Lung microvascular endothelial cell (primary cell): ENCODE results near the gene PPP2R5B. TPM values are rescaled to one million over a fixed set of nuclear protein-coding genes. Genes with fewer than 3 reads are reported as not detected.

Experiments
- DNase-seq, 2 donors: peaks; one replicate each; pipeline versions ENCODE4 v3.0.0 to v3.0.0-alpha.2; 2010; ENCODE audit warnings: low read depth in 2 of 2
- total RNA-seq: library from RNA; depleted of rRNA; stranded (reverse); fragments of >200 nt; gene quantifications from 2 replicates; pipeline ENCODE4 v1.2.1, GENCODE V29; 2014

PPP2R5B gene
- 5.0 and 11.5 TPM in 2 replicates for total RNA-seq

DNA sequence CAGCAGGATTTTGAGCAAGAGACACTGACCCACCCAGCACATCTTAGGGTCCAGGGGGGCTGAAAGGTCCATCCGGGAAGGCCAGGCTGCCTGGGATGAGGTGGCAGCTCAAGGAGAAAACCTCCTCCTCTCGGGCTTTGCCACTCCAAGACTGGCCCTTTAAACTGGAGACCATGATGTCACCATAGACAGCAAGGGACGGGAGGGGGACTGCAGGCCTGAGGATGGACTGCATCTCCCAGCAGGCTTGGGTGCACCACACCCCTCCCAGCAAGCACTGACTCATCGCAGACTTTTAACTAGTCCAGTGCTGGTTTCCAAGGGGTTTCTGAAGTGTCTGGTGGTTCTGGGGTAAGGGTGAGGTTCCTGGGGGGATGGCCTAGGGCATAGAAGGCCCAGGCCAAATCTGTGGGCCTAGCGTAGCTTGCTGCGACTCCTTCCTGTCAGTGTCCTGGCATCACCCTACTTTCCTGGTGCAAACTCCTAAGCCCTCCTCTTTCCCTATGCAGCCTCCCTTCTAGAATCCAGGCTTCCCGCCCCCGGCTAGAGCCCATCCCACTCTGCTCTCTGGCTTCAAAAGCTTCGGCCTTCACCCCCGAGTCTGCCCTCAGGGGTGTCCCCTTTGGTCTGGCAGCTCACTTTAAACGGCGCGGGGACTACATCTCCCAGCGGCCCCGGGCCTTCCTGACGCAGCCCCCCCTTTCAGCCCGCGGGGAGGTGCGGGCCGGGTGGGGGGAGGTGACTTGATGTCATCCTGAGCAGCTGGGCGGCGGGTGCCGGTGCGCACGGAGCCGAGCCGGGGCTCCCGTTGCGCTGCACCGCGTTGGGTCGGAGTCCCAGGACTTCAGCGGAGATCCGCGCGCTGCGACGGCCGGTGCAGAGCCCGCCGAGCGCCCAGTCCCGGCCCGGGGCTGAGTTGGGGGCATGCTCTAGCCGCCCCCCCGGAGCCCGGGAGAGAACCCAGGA lies at the start of gene PPP2R5B:
Gene PPP2R5B, plus strand, starts transcription at position 746 of the 966 bp plus-strand sequence. CDS start 1,046 bp downstream, outside the sequence.
- DNase-seq = peak; percentile 90 to 95

DNA sequence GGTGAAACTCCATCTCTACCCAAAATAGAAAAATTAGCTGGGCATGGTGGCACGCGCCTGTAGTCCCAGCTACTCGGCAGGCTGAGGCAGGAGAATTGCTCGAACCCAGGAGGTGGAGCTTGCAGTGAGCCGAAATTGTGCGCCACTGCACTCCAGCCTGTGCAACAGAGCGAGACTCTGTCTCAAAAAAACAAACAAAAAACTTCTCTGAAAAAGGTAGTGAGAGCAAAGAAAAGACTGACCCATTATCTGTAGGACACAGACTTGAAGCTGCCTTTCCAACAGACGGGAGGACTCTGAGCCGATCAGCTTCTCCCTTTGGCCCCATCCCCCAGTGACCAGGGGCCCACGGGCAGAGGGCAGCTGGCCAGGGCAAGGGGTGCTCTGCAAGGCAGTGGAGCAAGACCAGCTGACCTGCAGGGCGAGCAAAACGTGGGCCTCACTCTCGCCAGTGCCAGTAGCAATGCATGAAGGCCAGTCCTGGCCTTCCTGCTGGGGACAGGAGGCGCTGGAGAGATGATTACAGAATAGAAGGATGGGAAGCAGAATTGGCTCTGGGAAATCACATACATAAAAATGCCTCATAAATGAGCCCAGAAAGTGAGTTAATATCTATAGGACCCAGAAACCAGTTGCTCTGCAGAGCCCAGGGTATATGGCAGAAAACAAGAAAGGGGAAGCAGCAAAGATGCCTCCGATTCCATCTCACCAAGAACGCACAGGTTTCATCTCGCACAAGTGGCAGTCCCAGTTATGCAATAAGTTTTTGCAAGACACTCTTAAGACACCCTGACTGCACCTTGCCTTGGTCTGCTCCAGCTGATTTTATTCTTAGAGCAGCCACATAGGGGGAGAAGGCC lies 48.9 kb upstream of the PPP2R5B start:
- DNase-seq = peak; percentile 30 to 39

DNA sequence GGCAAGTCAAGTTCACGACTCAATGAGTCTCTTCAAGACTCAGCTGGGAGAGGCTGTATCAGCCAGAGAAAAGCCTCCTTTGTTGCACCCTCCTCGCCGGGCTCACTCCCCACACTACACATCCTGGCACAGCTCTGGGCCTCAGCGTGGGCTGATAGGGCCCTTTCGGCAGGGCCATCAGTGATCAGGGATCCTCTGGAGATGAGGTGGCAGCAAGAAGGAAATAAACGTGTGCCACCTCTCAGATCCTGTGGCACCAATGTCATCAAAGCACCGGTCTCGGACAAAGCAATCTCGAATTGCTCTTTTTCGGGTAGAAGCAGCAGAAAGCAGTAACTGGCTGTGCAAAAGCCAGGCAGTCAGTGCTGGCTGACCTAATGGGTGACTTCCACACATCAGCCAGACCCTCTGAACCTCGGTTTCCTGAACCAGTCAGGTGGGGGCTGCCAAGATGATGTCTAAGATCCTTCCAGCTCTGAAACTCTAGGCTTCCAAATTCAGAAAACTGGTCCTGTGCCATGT lies 48.2 kb upstream of the PPP2R5B start:
- DNase-seq = no peak

DNA sequence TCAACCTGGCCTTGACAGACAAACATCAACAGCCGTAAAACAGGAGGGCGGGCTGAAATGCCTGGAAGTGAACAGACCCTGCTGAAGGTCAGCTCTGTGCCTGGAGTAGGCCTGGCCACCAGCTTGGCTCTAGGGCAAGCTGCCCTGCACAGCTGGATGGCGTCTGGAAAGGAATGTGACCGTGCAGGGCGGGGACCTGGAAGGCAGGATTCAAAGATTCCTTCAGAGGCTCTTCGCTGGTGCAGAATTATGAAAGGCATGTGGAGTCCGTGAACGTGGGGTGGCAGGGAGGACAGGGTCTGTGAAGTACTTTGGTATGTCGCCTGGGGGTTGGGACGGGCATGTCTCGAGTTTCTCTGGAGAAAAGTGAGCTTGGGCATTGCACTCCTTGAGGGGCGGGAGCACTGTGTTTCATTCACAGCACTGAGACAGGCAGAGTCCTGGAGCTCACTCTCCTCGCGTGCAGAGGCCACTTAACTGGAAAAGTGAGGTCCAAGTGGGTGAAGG lies 47.6 kb upstream of the PPP2R5B start:
- DNase-seq = peak in 1 of 2 donors; percentile 35

DNA sequence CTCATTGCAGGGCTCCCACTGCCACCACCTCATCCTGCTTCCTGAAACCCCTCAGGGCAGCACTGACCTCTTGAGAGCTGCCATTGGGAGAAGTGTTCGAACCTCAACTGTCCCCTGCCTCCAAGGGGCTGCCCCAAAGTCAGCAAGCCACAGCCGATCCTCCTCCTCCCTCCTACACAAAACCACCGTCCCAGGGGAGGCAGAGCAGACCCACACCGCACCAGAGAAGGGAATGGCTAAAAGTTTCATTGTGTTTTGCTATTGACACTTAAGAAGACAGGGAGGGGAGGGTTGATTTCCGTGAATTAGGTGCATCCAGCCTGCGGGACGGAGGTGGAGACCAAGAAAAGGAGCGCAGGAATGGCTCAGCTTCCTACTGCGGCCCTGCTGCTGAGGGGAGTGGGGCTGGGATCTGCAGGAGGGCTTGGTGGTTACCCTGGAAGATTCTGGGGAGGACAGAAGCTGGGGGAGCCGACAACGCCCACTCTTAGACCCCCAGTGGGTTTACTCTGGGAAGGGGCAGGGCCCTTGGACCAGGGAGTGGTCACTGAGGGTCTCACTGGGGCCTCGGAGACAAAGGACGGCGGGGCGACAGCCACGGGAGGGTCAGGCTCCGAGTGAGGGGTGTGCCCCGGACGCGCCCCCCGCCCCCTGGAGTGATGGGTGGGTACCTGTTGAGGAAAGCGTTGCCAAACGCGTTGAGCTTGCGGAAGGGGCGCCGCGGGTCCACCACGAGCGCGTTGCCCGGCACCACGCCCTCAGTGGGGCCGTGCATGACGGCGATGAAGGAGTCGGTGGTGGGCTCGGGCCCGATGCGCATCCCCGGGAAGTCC lies 46.9 kb upstream of the PPP2R5B start:
- peak in 1 of 2 donors; percentile 45 for DNase-seq

DNA sequence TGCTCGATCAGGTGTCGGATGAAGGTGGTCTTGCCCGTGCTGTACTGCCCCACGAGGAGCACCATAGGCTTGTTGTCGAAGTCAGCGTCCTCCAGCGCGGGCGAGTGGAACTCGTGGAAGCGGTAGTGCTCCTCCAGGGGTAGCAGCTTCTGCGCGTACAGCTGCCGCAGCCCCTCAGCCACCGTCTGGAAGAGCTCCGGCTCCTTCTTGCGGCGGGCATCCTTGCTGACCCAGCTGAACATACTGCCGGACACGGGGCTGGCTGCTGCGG lies 46.3 kb upstream of the PPP2R5B start:
- DNase-seq = no peak

DNA sequence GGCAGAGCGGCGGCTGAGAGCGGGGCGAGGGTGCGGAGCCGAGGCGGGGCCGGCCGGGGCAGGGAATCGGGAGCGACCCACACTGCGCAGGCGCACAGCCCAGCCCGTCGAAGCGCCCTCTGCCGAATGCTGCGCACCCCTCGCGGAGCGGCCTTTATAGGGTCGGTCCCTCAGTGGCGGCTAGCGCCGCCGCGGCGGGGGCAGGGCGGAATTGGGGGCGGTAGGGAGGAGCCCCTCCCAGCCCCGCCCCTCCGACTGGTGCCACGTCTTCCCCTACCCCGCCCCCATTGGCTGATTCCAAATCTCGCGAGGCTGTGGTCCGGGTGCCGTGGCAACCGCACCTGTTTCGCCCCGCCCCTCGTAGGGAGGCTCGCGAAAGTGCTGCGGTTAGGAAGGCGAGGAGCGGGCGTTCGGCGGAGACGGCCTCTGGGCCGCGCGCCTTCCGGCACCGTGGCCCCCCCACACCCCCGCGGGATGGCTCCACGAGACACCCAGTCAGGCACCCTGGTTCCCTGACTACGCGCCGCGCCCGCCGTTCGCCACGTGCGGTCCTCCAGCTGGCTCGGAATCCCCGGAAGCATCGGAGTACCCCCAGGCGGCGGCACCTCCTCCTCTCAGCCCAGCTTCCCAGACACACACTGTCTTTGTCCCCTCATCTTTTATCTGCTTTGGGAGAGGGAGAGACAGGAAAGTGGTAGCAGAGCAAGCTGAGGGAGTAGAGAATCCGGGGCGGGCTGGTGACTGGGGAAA lies 45.8 kb upstream of the PPP2R5B start, which contains the start of gene EHD1:
Gene EHD1, minus strand, starts transcription at position 128 of the 750 bp plus-strand sequence. CDS start 157 bp downstream, outside the sequence.
- peak; percentile 98 for DNase-seq

DNA sequence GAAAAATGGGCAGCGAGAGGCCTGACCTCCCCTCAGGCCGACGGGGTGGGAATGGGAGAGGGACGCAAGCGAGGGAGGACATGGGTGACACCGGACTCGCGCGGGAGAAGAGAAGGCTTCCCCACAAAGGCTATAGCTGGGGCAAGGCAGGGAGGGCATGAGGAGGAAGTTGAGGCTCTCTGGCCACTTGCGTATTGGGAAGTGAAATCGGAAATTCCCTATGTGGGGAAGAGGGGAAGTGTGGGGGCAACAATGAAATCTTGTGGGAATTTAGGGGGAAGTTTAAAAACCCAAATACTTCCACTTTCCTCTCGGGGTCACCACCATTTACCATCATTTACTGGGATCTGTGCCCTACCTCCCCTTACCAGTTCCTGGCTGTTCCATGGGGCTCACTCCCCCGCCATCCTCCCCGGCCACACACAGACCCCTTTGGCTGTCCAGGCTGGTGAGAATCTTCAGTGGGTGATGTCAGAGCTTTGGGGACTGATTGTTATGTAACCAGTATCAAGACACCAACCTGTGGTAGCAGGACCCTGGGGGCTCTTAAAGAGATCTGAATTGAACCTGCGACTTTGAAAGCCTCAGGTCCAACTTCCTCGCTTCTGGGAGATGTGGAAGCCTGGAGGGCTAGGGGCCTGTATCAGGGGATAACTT lies 45.1 kb upstream of the PPP2R5B start:
- DNase-seq = peak in 1 of 2 donors; percentile 41

DNA sequence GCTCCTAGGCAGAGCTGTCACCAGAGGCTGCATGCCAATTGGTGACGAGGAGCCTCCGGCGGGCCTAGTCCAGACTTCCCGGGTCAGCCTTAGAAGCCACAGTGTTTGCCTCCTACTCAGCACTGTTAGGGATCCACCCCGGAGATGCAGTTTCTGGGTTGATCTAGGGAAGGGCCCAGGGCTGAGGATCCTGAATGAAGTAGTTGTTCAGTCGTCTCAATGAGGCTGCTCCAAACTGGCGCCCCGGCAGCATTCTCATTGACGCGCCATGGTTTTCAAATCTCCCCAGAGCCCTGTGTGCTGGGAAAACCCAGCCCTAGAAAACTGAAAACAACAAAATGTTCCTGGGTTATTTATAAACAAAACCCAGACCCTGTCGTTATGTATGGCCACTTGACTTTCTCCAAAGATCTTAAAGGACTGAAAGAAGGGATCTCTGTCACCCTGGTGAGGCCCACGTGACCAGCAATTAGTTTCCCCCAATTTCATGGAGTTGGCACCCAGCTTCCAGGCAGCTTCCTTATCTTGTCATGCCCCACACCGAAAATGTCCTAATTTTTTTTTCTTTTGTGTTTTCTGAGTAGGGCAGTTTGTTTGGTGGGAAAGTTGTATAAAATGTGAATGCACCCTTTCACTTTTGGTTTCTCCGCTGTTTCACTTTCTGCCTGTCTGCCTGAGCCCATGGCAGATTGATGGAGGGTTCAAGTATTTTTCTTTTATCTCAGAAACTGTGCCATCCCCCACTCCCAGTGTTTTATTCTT lies 44.1 kb upstream of the PPP2R5B start:
- no peak for DNase-seq

DNA sequence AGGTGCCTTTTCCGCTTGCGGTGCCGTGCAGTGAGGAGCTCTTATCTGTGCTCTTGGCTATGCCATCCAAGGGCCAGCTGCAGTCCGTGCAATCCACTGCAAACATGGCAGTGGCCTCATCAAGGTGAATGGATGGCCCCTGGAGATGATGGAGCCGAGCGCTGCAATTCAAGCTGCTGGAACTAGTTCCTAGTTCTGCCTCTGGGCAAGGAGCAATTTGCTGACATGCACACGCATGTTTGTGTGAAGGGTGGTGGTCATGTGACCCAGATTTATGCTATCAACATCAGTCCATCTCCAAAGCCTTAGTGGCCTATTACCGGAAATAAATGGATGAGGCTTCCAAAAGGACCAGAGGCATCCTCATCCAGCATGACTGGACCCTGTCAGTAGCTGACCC lies 43.0 kb upstream of the PPP2R5B start:
- DNase-seq = no peak

DNA sequence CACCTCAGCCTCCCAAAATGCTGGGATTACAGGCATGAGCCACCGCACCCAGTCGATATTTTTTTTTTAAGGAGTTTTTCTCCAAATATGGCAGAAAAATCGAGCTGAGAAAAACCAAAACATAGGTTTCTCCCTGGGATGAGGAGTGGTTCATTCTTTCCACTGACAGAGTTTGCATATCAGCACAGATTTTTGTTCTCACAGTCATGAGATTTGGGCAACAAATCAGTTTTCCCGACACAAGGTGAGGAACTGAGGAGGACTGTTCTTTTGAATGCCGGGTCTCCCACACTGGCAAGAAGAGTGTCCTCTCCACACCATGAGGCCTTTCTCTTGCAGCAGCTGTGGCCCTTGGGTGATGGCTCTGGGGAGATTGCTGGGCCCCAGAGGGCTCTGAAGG lies 42.2 kb upstream of the PPP2R5B start:
- no peak for DNase-seq

DNA sequence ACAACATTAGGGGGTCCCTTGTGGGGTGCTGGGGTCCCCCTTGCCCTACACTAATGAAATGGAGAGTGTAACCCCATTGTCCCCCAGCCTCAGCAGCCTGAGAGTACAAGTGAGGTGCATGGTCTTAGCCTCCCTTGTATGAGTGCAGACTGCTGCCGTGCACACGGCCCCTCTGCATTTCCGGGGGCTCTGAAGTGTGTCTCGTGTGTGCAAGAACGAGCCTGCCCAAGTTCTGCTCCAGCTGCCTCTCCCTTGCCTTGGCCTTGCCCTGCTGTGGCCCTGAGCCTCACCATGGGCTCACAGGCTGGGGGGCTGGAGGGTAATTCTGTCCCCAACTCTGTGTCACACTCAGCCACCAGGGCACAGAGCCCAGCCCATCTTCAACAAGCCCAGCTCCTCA lies 40.9 kb upstream of the PPP2R5B start:
- DNase-seq = no peak

DNA sequence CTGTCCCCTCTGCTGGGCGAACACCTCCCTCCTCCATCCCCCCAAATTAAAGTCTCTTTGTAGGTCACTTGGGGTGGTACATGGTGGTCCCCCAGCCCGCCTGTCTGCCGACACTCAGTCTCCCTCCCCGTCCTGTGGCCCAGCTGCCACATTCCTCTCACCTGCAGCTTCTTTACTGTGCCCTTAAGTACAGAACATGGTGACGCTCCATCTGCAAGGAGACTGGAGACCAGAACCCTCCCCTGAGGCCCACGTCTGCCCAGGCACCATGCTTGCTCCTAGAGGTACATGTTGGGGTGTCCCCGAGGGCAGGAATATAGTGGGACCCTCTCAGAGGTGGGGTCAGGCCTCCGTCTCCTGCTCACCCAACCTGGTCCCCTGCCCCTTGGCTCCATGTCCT lies 40.5 kb upstream of the PPP2R5B start:
- no peak for DNase-seq

DNA sequence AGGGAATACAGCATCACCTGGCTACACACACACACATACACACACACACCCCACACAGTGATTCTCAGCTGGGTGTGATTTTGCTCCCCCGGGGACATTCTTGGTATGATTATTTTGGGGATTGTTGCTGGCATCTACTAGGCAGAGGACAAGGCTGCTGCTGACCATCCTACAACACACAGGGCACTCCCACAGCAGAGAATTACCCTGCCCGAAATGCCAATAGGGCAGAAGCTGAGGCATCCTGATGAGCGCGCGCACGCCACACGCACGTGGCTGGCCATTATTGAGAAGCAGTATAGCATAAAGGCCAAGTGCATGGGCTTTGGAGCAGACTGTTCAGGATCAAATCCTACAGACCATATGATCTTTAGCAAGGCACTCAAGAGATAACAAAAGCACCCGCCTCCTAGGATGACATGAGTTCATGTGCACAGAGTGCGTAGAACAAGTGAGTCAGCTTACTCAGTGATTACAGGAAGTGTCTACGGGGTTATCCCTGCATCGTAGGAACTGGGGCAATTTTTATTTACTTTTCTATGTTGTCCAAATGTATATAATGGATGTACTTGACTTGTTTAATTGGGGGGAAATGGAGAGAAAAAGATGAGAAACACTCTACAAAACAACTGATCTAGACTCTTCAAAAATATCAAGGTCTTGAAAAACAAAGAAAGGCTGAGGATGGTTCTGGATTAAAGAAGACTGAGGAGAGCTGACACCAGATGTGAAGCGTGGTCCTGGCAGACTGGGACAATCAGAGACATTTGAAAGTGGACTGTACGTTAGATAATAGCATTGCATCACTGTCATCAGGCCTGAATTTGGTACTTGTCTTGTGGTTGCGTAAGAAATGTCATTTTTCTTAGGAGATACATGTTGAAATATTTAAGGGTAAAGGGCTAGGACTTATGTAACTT lies 38.9 kb upstream of the PPP2R5B start:
- peak; percentile 39 to 83 for DNase-seq

DNA sequence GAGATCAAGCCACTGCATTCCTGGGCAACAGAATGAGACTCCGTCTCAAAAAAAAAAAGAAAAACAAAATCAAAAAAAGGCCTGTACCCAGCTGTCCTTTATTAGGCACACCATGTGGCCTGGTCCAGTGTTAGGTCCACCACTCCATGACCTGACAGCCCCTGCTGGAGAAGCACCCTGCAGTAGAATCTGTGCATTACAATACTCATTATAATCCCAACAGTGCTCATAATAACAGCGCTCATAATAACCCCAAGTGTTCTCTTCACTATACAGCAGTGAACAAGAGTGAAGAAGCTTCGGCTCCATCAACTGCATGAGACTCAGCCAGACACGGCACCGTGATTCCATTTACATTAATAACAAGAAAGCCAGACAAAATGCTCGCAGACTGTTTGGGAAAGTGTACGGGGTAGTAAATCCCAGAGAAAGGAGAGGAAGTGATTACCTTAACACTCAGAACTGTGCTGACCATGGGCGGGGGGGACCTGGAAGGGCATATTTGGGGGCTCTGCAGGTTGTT lies 37.2 kb upstream of the PPP2R5B start:
- no peak for DNase-seq

DNA sequence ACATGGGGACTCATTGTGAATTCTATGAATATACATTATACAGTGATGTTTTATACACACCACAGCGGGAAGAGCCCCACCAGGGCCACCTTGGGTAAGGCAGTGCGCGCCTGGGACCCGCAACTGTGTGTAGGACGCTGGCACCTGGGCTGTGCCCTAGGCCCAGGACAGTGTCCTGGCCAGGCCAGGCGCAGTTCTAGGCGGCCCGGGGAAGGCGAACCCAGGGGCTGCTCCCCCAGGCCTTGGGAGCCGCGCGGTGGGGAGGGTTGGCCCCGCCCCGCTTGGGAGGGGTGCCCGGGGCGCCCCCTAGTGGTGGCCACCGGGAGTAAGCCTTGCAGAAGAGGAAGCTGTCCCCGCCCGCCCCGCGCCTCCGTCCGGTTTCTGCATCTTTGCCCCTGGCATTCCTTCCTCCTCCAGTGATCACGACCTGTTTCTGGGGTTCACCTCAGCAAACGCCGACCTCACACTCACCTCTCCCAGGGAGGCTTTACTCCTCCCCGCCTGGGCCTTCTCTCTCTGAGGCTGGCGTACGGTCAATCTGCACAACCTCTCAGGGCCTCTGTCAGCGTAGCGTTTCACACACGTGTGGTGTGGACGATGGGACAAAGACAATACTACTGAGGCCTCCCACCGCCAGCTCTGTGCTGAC lies 36.6 kb upstream of the PPP2R5B start:
- DNase-seq = peak; percentile 61 to 72

DNA sequence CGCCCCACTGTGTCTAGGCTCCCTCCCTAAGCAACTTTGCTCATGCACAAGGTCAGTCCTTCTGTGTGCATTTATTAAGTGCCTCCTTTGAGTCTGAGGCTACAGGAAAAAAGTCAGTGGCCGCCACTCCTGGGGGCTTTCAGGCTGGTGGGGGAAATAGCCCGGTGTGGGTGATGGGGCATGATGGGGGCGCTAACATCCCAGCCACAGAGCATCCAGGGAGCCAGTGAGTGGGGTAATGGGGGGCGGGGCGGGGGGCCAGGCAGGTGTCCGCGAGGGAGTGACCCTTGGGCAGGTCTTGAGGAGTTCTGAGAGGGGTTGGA lies 36.1 kb upstream of the PPP2R5B start:
- no peak for DNase-seq
